IPS-18a (cell line): ENCODE measurements around the gene TGFBRAP1.

Source experiments
- H3K27ac ChIP-seq: one replicate; pipeline ENCODE4 v1.5.1; 2013; ENCODE audit warnings: low read length
- H3K27me3 ChIP-seq: one replicate; pipeline ENCODE4 v1.6.1; 2013; ENCODE audit warnings: mild to moderate bottlenecking, low read length; ENCODE audit not compliant: control insufficient read depth, insufficient read depth
- H3K36me3 ChIP-seq: one replicate; pipeline ENCODE4 v1.6.1; 2013; ENCODE audit warnings: low read depth, low read length; ENCODE audit not compliant: control insufficient read depth
- H3K4me1 ChIP-seq: one replicate; pipeline ENCODE4 v1.6.1; 2013; ENCODE audit warnings: low read depth, low read length; ENCODE audit not compliant: control insufficient read depth
- H3K4me3 ChIP-seq: one replicate; pipeline ENCODE4 v1.5.1; 2013; ENCODE audit warnings: low read length
- H3K9ac ChIP-seq: one replicate; pipeline ENCODE4 v1.6.1; 2013; ENCODE audit warnings: mild to moderate bottlenecking, low read length, moderate library complexity
- H3K9me3 ChIP-seq: one replicate; pipeline ENCODE4 v1.6.1; 2013; ENCODE audit warnings: low read depth, low read length; ENCODE audit not compliant: control insufficient read depth

TGFBRAP1 gene

DNA sequence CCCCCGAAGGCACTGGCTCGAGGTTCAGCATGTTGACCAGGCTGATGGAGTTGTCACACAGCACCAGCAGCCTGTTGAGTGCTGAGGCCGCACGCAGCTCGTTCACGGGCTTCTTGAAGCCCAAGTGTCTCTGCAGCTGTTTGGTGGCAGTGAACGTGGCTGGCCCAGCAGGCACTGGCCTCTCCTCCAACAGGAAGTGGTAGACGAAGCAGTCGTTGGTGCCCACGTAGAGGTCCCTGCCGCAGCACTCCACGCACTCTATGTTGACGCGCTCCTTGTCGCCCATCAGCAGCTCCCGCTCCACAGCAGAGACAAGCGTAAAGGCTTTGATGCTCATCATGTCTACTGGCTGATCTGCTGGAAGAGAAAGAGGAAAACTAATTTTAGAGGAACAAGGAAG, 21.6 kb downstream of the TGFBRAP1 start:
- H3K4me3 ChIP-seq = no peak overlapping the region
- no peaks in the 10 kb centered on the region for H3K27me3 ChIP-seq
- no peaks in the 10 kb centered on the region for H3K9me3 ChIP-seq
- no peak overlapping the region for H3K27ac ChIP-seq
- no peaks in the 10 kb centered on the region for H3K36me3 ChIP-seq
- H3K9ac ChIP-seq = no peak overlapping the region
- H3K4me1 ChIP-seq = peaks cover 6% of the 10 kb centered on the region

GRCh38 chr2:105307550-105307949, 22.0 kb downstream of the TGFBRAP1 start:
- H3K9me3 ChIP-seq = no peaks in the 10 kb centered on the region
- peaks cover 6% of the 10 kb centered on the region for H3K4me1 ChIP-seq
- H3K9ac ChIP-seq = no peak overlapping the region
- H3K27ac ChIP-seq = no peak overlapping the region
- H3K27me3 ChIP-seq = no peaks in the 10 kb centered on the region
- no peak overlapping the region for H3K4me3 ChIP-seq
- no peaks in the 10 kb centered on the region for H3K36me3 ChIP-seq

DNA sequence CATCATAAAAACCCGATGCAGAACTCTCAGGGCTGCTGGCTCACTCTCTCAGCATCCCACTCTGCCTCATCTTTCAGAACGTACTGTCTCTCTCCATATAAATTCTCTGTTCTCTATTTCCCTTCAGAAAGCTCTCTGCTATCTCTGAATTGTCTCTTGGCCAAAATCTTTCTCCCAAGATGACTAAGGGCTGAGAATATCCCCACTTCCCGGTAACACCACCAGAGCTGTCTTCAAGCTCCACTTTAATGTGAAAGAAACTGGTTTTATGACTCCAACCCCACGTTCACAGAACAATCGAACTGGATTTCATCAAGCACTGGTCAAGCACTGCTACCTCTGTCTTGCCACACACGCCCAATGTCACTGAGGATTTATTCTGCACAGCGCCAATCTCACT, 22.4 kb downstream of the TGFBRAP1 start:
- no peaks in the 10 kb centered on the region for H3K27me3 ChIP-seq
- H3K9me3 ChIP-seq = no peaks in the 10 kb centered on the region
- H3K27ac ChIP-seq = no peak overlapping the region
- peaks cover 6% of the 10 kb centered on the region for H3K4me1 ChIP-seq
- no peaks in the 10 kb centered on the region for H3K36me3 ChIP-seq
- H3K9ac ChIP-seq = no peak overlapping the region
- no peak overlapping the region for H3K4me3 ChIP-seq

DNA sequence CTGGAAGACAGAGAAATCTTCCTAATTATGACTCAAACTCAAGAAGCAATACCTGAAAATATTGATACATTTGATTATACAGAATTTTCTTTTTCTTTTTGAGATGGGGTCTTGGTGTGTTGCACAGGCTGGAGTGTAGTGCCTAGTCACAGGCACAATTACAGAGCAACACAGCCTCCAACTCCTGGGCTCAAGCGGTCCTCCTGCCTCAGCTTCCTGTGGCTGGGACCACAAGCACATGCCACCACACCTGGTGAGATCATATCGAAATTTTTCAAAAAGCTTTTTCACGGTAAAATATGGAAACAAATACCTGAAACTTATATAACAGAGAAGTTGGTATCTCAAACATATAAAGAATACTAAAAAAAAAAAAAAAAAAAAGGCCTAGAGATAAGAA, 27.9 kb downstream of the TGFBRAP1 start:
- Histone ChIP-seq H3K9me3 (no peaks in the 10 kb centered on the region), H3K4me1 (no peaks in the 10 kb centered on the region), H3K4me3 (no peak overlapping the region), H3K27me3 (no peaks in the 10 kb centered on the region), H3K9ac (no peak overlapping the region), H3K27ac (no peak overlapping the region), H3K36me3 (peaks cover 16% of the 10 kb centered on the region)

DNA sequence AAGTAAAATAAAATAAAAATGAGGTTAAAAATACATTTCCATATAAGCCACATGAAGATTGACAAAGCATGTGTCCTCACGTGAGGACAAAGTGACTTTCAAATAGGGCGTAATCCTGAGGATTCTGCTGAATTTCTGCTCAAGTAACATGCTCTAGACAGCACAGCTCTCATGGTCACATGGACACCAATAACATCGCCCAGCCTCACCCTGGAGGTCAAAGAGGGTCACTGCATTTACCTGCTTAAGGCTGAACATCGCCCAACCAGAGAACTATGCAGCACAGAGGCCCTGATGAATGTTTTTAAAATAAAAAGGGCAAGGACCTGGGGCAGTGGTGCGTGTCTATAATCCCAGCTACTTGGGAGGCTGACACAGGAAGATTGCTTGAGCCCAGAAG, 30.2 kb downstream of the TGFBRAP1 start:
- Histone ChIP-seq H3K4me1 (peaks cover 2% of the 10 kb centered on the region), H3K4me3 (no peak overlapping the region), H3K27ac (no peak overlapping the region), H3K36me3 (peaks cover 24% of the 10 kb centered on the region), H3K27me3 (no peaks in the 10 kb centered on the region), H3K9ac (no peak overlapping the region), H3K9me3 (no peaks in the 10 kb centered on the region)

- H3K9ac ChIP-seq = no peak overlapping the region
- H3K4me3 ChIP-seq = no peak overlapping the region
- no peaks in the 10 kb centered on the region for H3K9me3 ChIP-seq
- peaks cover 2% of the 10 kb centered on the region for H3K4me1 ChIP-seq
- no peaks in the 10 kb centered on the region for H3K27me3 ChIP-seq
- H3K27ac ChIP-seq = no peak overlapping the region
- H3K36me3 ChIP-seq = peaks cover 30% of the 10 kb centered on the region
Measured at GRCh38 chr2:105298017-105298416, 31.5 kb downstream of the TGFBRAP1 start.

DNA sequence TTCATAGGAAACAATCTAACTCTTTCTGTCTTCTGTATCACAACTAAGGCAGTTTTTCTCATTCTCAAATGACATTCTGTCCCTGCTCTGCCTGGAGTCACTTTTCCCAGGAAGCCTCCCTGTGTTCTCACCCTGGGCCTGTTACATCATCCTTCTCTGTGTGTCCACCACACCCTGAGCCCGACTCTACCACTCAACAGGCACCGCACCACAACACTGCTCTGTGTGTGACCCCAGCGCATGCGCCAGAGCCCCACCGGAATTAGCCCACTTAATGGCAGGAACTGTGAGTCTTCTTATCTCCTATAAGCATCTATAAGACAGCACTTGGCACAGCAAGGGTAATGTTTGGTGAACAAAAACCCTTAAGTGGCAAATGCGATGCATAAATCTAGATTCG, 32.3 kb downstream of the TGFBRAP1 start:
- Histone ChIP-seq H3K9ac (no peak overlapping the region), H3K4me3 (no peak overlapping the region), H3K4me1 (peaks cover 2% of the 10 kb centered on the region), H3K27me3 (no peaks in the 10 kb centered on the region), H3K27ac (no peak overlapping the region), H3K36me3 (peaks cover 30% of the 10 kb centered on the region), H3K9me3 (no peaks in the 10 kb centered on the region)

GRCh38 chr2:105296017-105296611, 33.4 kb downstream of the TGFBRAP1 start:
- H3K27me3 ChIP-seq = no peaks in the 10 kb centered on the region
- peaks cover 36% of the 10 kb centered on the region for H3K36me3 ChIP-seq
- H3K27ac ChIP-seq = no peak overlapping the region
- H3K4me3 ChIP-seq = no peak overlapping the region
- H3K9me3 ChIP-seq = no peaks in the 10 kb centered on the region
- peaks cover 2% of the 10 kb centered on the region for H3K4me1 ChIP-seq
- H3K9ac ChIP-seq = no peak overlapping the region

- Histone ChIP-seq H3K36me3 (peaks cover 36% of the 10 kb centered on the region), H3K4me1 (peaks cover 2% of the 10 kb centered on the region), H3K9ac (no peak overlapping the region), H3K27ac (no peak overlapping the region), H3K27me3 (no peaks in the 10 kb centered on the region), H3K4me3 (no peak overlapping the region), H3K9me3 (no peaks in the 10 kb centered on the region)
Measured at GRCh38 chr2:105294844-105295481, 34.6 kb downstream of the TGFBRAP1 start.

GRCh38 chr2:105294046-105294445, 35.5 kb downstream of the TGFBRAP1 start:
- Histone ChIP-seq H3K27me3 (no peaks in the 10 kb centered on the region), H3K27ac (no peak overlapping the region), H3K9me3 (no peaks in the 10 kb centered on the region), H3K4me3 (no peak overlapping the region), H3K9ac (no peak overlapping the region), H3K4me1 (peaks cover 2% of the 10 kb centered on the region), H3K36me3 (peaks cover 36% of the 10 kb centered on the region)

- Histone ChIP-seq H3K9me3 (no peaks in the 10 kb centered on the region), H3K9ac (no peak overlapping the region), H3K4me3 (no peak overlapping the region), H3K36me3 (peaks cover 20% of the 10 kb centered on the region), H3K27me3 (no peaks in the 10 kb centered on the region), H3K27ac (no peak overlapping the region), H3K4me1 (peaks cover 2% of the 10 kb centered on the region)
Measured at GRCh38 chr2:105291981-105292380, 37.6 kb downstream of the TGFBRAP1 start.

DNA sequence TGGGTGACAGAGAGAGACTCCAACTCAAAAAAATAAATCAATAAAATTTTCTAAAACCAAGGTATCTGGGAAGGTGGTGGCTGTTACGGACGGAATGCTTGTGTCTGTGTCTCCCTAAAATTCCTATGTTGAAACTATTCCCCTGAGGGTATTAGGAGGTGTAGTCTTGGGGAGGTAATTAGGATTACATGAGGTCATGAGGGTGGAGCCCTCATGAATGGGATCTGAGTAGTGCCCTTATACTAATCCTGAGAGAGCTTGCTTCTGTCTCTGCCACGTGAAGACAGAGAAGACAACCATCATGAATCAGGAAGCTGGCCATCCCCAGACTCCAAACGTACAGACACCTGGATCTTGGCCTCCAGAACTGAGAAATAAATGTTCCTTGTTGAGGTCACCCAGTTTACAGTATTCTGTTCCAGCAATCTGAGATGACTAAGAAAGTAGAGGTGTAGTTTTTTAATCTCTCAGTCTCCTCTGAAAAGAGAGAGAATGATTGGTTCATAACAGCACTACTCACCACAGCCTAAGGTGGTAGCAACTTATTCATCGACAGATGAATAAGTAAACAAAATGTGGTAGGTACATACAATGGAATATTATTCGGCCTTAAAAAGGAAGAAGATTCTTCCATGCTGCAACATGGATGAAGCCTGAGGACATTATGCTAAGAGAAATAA, 38.4 kb downstream of the TGFBRAP1 start:
- peaks cover 17% of the 10 kb centered on the region for H3K36me3 ChIP-seq
- H3K9me3 ChIP-seq = no peaks in the 10 kb centered on the region
- H3K27ac ChIP-seq = no peak overlapping the region
- H3K4me1 ChIP-seq = peaks cover 2% of the 10 kb centered on the region
- no peak overlapping the region for H3K9ac ChIP-seq
- no peaks in the 10 kb centered on the region for H3K27me3 ChIP-seq
- H3K4me3 ChIP-seq = no peak overlapping the region
